ENCODE measurements around the gene LEMD1.
A peak's percentile ranks its signal among the peaks of the same experiment; 100 is the strongest.

The LEMD1 gene

GRCh38 chr1:205442051-205442725, 20.3 kb upstream of the LEMD1 start:
- no peak for DNase-seq

GRCh38 chr1:205441716-205442050, 19.8 kb upstream of the LEMD1 start:
- Histone ChIP-seq H3K27ac (ENCODE audit: low read length) (peak overlapping the region; percentile 88), H3F3A (ENCODE audit: insufficient read depth, low read length) (peaks cover 29% of the 10 kb centered on the region), H3K9me2 (replicated peaks; ENCODE audit: insufficient read depth, low read length) (no peaks in the 10 kb centered on the region), H3K79me2 (ENCODE audit: low read length) (no peaks in the 10 kb centered on the region), H2AFZ (ENCODE audit: low read length) (peak overlapping the region; percentile 91), H3K9ac (ENCODE audit: low read length) (peak overlapping the region; percentile 15; the same call in 1 of the 2 replicates), H3K4me2 (ENCODE audit: low read depth, low read length) (peak overlapping the region; percentile 85), H3K27me3 (replicated peaks; ENCODE audit: insufficient read depth, low read length) (no peaks in the 10 kb centered on the region), H4K20me1 (ENCODE audit: insufficient read depth, low read length) (no peaks in the 10 kb centered on the region), H3K36me3 (replicated peaks; ENCODE audit: insufficient read depth, low read length) (no peaks in the 10 kb centered on the region), H3K4me3 (ENCODE audit: low read length) (no peak overlapping the region), H3K4me1 (ENCODE audit: low read length) (peaks cover 38% of the 10 kb centered on the region), H3K9me3 (replicated peaks; ENCODE audit: insufficient read depth, low read length) (no peaks in the 10 kb centered on the region)
- DNase-seq: no peak
- TF ChIP-seq EZH2 (optimal IDR thresholded peaks at IDR 0.05; ENCODE audit: low read depth, low read length) (no peak), EZH2phosphoT487 (IDR thresholded peaks at IDR 0.05; ENCODE audit: low read length) (no peak), CTCF (IDR thresholded peaks at IDR 0.05; ENCODE audit: low read length) (no peak)

More at GRCh38 chr1:205442051-205442725, 20.3 kb upstream of the LEMD1 start:
- Histone ChIP-seq H4K20me1 (ENCODE audit: insufficient read depth, low read length) (no peaks in the 10 kb centered on the region), H3K4me3 (ENCODE audit: low read length) (no peak overlapping the region), H3K79me2 (ENCODE audit: low read length) (no peaks in the 10 kb centered on the region), H2AFZ (ENCODE audit: low read length) (peak overlapping the region; percentile 91; the same call in 1 of the 2 replicates), H3K27me3 (replicated peaks; ENCODE audit: insufficient read depth, low read length) (no peaks in the 10 kb centered on the region), H3K9me3 (replicated peaks; ENCODE audit: insufficient read depth, low read length) (no peaks in the 10 kb centered on the region), H3K36me3 (replicated peaks; ENCODE audit: insufficient read depth, low read length) (no peaks in the 10 kb centered on the region), H3K9ac (ENCODE audit: low read length) (no peak overlapping the region), H3K4me2 (ENCODE audit: low read depth, low read length) (peak overlapping the region; percentile 85; the same call in 1 of the 2 replicates), H3K9me2 (replicated peaks; ENCODE audit: insufficient read depth, low read length) (no peaks in the 10 kb centered on the region), H3K4me1 (ENCODE audit: low read length) (peaks cover 38% of the 10 kb centered on the region), H3F3A (ENCODE audit: insufficient read depth, low read length) (peaks cover 29% of the 10 kb centered on the region), H3K27ac (ENCODE audit: low read length) (peak overlapping the region; percentile 88)
- TF ChIP-seq CTCF (IDR thresholded peaks at IDR 0.05; ENCODE audit: low read length) (no peak), EZH2 (optimal IDR thresholded peaks at IDR 0.05; ENCODE audit: low read depth, low read length) (no peak), EZH2phosphoT487 (IDR thresholded peaks at IDR 0.05; ENCODE audit: low read length) (no peak)

DNA sequence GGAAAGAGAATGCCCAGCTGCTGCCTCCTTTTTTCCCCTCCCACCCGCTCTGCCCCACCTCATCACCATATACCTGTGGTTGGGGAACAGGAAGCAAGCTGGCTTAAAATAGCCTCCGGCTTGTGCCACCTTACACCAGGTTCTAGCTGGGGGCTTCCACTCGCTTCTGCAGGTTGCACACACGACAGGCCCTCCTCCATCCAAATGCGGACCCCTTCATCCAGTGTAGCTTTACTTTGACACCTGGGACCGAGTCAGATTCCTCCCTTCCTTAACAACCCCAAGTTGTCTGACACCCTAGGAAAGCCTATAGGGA, 19.4 kb upstream of the LEMD1 start:
- Histone ChIP-seq H3K27ac (ENCODE audit: low read length) (peak overlapping the region; percentile 88), H3K4me2 (ENCODE audit: low read depth, low read length) (peak overlapping the region; percentile 85), H2AFZ (ENCODE audit: low read length) (peak overlapping the region; percentile 91), H3K27me3 (replicated peaks; ENCODE audit: insufficient read depth, low read length) (no peaks in the 10 kb centered on the region), H3K4me1 (ENCODE audit: low read length) (peaks cover 38% of the 10 kb centered on the region), H3K9me2 (replicated peaks; ENCODE audit: insufficient read depth, low read length) (no peaks in the 10 kb centered on the region), H3K9ac (ENCODE audit: low read length) (peak overlapping the region; percentile 15; the same call in 1 of the 2 replicates), H3K79me2 (ENCODE audit: low read length) (no peaks in the 10 kb centered on the region), H3K36me3 (replicated peaks; ENCODE audit: insufficient read depth, low read length) (no peaks in the 10 kb centered on the region), H4K20me1 (ENCODE audit: insufficient read depth, low read length) (no peaks in the 10 kb centered on the region), H3F3A (ENCODE audit: insufficient read depth, low read length) (peaks cover 29% of the 10 kb centered on the region), H3K9me3 (replicated peaks; ENCODE audit: insufficient read depth, low read length) (no peaks in the 10 kb centered on the region), H3K4me3 (ENCODE audit: low read length) (peak overlapping the region; percentile 48; the same call in 1 of the 2 replicates)
- TF ChIP-seq CTCF (IDR thresholded peaks at IDR 0.05; ENCODE audit: low read length) (no peak), EZH2 (optimal IDR thresholded peaks at IDR 0.05; ENCODE audit: low read depth, low read length) (no peak), EZH2phosphoT487 (IDR thresholded peaks at IDR 0.05; ENCODE audit: low read length) (no peak)
- no peak for DNase-seq
